Measurements from ENCODE around the gene ZNF879.

ZNF879 gene

DNA sequence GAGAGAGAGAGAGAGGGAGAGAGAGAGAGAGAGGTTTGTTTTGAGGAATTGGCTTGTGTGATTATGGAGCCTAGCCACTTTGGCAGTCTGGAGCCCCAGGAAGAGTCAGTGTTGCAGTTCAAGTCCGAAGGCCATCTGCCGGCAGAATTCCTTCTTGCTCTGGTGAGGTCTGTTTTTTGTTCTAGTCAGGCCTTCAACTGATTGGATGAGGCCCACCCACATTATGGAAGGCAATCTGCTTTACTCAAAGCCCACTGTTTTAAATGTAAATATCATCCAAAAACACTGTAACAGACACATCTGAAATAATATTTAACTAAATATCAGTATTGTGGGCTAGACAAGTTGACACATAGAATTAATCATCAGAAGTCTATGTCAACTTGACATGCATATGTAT, 17.0 kb upstream of the ZNF879 start:
- FAIRE-seq (no peak), DNase-seq (ENCODE audit: low spot score) (no peak)

DNA sequence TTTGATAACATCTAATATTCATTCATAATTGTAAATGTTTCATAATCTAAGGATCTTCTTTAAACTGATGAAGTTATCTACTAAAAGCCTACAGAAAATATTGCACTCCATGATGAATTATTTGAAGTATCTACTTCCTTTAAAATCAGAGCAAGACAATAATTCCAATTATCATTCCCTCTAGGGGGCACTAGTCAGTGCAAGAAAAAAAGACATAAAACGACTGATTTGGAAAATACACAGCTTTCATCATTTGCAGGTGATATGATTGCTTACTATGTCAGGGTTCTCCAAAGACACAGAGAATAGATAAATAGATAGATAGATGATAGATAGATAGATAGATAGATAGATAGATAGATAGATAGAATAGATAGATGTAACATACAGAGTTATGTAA, 14.9 kb upstream of the ZNF879 start:
- DNase-seq (ENCODE audit: low spot score): no peak

GRCh38 chr5:179033004-179033580, 9.5 kb downstream of the ZNF879 start:
- DNase-seq (ENCODE audit: low spot score): no peak
- FAIRE-seq: no peak

More for the DNA sequence above, 14.9 kb upstream of the ZNF879 start:
- FAIRE-seq: no peak

DNA sequence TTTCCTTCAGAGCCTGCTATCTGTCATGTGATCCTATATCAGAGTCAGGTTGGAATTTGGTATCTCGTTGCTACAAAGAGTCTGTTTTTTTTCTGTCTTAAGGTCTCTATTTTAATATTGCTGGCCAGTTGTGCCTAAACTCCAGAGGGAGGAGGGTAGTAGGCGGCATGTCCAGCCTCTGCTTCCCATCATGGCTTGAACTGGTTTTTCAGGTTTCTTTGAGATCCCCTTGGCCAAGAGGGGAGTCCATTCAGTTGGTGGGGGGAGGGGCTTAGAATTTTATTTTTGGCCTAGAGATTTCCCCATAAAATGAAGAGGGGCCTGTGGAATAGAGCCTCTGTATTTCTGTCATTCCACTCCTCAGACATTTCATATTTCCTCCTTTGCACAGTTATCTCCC, 21.2 kb downstream of the ZNF879 start:
- FAIRE-seq (no peak), DNase-seq (ENCODE audit: low spot score) (no peak)

GRCh38 chr5:179051784-179052183, 28.2 kb downstream of the ZNF879 start:
- DNase-seq (ENCODE audit: low spot score) (no peak), FAIRE-seq (no peak)

GRCh38 chr5:179054036-179054785, 30.6 kb downstream of the ZNF879 start:
- FAIRE-seq: no peak
- no peak for DNase-seq (ENCODE audit: low spot score)

- FAIRE-seq (no peak), DNase-seq (ENCODE audit: low spot score) (no peak)
These were observed 31.3 kb downstream of the ZNF879 start for GRCh38 chr5:179054876-179055275.

DNA sequence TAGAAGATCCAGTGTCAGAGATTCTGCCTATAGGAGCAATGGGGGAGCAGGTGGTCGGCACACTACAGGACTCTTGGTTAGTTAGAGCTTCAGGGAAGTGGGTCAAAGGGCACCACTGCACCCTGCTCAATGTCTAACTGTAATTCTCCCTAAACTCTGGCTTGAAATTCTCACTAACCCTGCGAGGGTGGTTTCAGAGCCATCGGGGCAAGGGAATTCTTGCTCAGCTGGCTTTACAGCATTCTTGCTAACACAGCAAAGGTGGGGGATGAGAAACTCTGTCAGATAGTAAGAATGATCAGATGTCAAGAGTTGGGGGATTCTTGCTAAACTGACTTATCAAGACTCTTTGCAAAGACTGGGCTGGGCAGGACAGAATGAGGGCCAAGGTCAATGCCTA, 31.8 kb downstream of the ZNF879 start:
- DNase-seq (ENCODE audit: low spot score): no peak

GRCh38 chr5:179055841-179056240, 32.2 kb downstream of the ZNF879 start:
- no peak for FAIRE-seq
- DNase-seq (ENCODE audit: low spot score): no peak

More for the DNA sequence above, 31.8 kb downstream of the ZNF879 start:
- no peak for FAIRE-seq

- DNase-seq (ENCODE audit: low spot score): peak; percentile 91
- peak; percentile 98 for FAIRE-seq
These were observed 36.8 kb downstream of the ZNF879 start, which contains the start of gene ZNF354C for GRCh38 chr5:179060116-179061008. ZNF354C (plus strand) TSS chr5:179060373; CDS start chr5:179062069, 1,696 bp downstream.

DNA sequence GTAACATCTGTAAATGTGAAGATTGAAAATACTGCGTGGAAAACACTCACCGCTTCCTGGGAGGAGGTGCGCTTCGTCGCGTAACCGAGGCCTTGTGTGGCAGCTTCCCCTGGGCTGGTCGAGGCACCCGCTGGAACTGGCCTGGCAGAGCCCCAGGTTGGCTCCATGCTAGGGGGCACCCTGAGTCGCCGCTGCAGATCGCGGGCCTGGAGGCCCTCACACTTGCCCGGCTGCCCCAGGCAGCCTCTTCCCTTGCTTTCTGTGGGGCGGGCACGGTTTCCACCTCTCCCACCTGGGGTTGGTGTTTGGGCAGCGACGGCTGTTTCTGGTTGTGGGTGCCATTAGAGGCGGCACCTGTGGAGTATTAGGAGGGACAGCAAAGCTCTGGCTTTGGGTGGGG, 37.4 kb downstream of the ZNF879 start:
- DNase-seq (ENCODE audit: low spot score) (peak; percentile 5), FAIRE-seq (no peak)

DNA sequence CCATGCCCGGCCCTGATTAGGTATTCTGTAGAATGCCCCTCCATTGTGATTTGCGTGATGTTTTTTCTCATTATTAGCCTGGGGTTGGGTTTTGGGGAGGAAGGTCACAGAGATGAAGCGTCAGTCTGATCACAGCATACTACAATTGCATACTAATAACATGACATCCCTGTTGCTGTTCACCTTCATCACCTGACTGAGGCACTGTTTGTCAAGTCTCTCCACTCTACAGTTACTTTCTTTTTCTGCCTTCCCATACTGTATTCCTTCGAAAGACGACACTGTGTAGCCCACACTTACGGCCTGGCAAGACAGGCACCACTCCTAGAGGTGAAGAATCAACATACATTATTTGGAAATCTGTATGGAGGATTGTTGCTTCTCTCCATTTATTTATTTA, 42.1 kb downstream of the ZNF879 start:
- FAIRE-seq: no peak
- DNase-seq (ENCODE audit: low spot score): no peak

- no peak for FAIRE-seq
These were observed 55.8 kb downstream of the ZNF879 start for GRCh38 chr5:179079165-179079987.

GRCh38 chr5:179080724-179081123, 57.1 kb downstream of the ZNF879 start:
- DNase-seq (ENCODE audit: low spot score) (no peak), FAIRE-seq (no peak)

More at GRCh38 chr5:179079165-179079987, 55.8 kb downstream of the ZNF879 start:
- no peak for DNase-seq (ENCODE audit: low spot score)

Data from urothelium cell line (cell line).